ENCODE results near the gene TSR3. TPM values are rescaled to one million over a fixed set of nuclear protein-coding genes. Genes with fewer than 3 reads are reported as not detected.

Gene TSR3
- total and polyA plus RNA-seq, 11 donors, result 46.3 to 108 (median 60.0) TPM

DNA sequence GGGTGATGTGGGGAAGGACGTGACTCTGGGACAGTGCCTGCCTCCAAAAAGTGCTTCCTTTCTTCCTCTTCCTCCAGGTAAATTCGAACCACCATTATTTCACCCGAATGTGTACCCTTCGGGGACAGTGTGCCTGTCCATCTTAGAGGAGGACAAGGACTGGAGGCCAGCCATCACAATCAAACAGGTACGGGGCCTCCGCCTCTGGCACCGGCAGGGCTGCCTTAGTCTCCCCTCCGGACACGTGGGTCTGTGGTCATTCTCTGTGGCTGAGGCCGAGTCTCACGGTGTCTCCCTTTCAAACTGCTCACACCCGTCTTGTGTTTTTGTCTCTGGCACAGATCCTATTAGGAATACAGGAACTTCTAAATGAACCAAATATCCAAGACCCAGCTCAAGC is 31.6 kb downstream of the TSR3 start:
- no peak for TF ChIP-seq POLR2A (IDR thresholded peaks at IDR 0.05)
- TF ChIP-seq, protein P1, sequence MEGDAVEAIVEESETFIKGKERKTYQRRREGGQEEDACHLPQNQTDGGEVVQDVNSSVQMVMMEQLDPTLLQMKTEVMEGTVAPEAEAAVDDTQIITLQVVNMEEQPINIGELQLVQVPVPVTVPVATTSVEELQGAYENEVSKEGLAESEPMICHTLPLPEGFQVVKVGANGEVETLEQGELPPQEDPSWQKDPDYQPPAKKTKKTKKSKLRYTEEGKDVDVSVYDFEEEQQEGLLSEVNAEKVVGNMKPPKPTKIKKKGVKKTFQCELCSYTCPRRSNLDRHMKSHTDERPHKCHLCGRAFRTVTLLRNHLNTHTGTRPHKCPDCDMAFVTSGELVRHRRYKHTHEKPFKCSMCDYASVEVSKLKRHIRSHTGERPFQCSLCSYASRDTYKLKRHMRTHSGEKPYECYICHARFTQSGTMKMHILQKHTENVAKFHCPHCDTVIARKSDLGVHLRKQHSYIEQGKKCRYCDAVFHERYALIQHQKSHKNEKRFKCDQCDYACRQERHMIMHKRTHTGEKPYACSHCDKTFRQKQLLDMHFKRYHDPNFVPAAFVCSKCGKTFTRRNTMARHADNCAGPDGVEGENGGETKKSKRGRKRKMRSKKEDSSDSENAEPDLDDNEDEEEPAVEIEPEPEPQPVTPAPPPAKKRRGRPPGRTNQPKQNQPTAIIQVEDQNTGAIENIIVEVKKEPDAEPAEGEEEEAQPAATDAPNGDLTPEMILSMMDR (IDR thresholded peaks at IDR 0.05), result no peak
- intact Hi-C loops (cut with DNase I), result no loop called here

DNA sequence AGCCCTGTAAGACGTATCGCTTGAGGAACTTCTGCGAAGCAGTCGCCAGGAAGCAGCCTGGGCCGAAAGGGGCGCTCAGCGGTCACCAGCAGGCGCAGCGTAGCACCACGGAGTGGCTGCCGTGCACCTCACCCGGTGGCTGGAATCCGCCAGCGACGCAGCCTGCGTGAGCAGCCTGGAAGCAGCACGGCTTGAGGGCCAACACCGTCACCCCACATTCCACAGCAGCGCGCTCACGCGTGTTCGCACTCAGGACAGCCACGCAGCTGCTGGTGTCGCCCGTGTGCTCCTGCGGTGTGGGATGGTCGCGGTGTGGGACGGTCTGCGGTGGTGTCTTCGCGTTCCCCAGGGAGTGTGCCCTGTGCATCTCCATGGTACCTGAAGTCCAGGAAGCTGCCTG is 32.6 kb downstream of the TSR3 start:
- no peak for DNase-seq
- Histone ChIP-seq H3K4me3 (no peak overlapping the region), H3K27ac (no peak overlapping the region), H3K27me3 (no peaks in the 10 kb centered on the region), H3K9me3 (no peaks in the 10 kb centered on the region), H3K36me3 (peaks cover 8 to 99% (median 96%) of the 10 kb centered on the region in 9 donors), H3K4me1 (peaks cover 0 to 4% (median 0%) of the 10 kb centered on the region in 12 donors)
- ATAC-seq, result no peak
- intact Hi-C loops (cut with DNase I), result no loop called here
- 91 to 94% (median 92%) methylated on average over 33 of the region's 33 CpGs for WGBS, 4 donors
- TF ChIP-seq, protein P1 (IDR thresholded peaks at IDR 0.05), result no peak
- no peak for TF ChIP-seq POLR2A (IDR thresholded peaks at IDR 0.05)

More for the DNA sequence above, 31.6 kb downstream of the TSR3 start:
- no peak for DNase-seq
- Histone ChIP-seq H3K27ac (no peak overlapping the region), H3K27me3 (no peaks in the 10 kb centered on the region), H3K4me3 (no peak overlapping the region), H3K4me1 (no peaks in the 10 kb centered on the region), H3K36me3 (peaks cover 8 to 99% (median 96%) of the 10 kb centered on the region in 9 donors), H3K9me3 (no peaks in the 10 kb centered on the region)
- 79 to 84% (median 84%) methylated on average over 12 of the region's 12 CpGs for WGBS, 4 donors
- ATAC-seq, result no peak

DNA sequence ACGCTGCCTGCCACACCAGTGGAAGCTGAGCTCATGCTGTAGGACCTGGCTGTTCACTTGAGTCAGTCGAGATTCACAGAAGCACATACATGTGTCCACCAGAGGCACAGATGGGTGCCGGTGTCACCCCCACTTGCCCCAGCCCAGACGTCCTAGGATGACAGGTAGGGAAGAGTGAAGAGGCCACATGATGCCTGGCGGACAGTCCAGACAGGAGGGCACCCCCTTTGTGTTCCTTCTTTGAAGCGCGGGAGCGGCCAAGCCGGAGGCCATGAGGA is 33.5 kb downstream of the TSR3 start:
- no peaks in the 10 kb centered on the region for H3K27me3 ChIP-seq
- WGBS, 4 donors, result 75 to 78% (median 77%) methylated on average over 9 of the region's 9 CpGs
- peaks cover 0 to 12% (median 7%) of the 10 kb centered on the region in 12 donors for H3K4me1 ChIP-seq
- no peak for DNase-seq
- ATAC-seq, result no peak
- TF ChIP-seq, protein P1 (IDR thresholded peaks at IDR 0.05), result no peak
- no peak for TF ChIP-seq POLR2A (IDR thresholded peaks at IDR 0.05)
- H3K9me3 ChIP-seq, result no peaks in the 10 kb centered on the region
- H3K27ac ChIP-seq, result no peak overlapping the region
- H3K4me3 ChIP-seq, result no peak overlapping the region
- H3K36me3 ChIP-seq, result peaks cover 8 to 97% (median 91%) of the 10 kb centered on the region in 9 donors
- intact Hi-C loops (cut with DNase I), result no loop called here

DNA sequence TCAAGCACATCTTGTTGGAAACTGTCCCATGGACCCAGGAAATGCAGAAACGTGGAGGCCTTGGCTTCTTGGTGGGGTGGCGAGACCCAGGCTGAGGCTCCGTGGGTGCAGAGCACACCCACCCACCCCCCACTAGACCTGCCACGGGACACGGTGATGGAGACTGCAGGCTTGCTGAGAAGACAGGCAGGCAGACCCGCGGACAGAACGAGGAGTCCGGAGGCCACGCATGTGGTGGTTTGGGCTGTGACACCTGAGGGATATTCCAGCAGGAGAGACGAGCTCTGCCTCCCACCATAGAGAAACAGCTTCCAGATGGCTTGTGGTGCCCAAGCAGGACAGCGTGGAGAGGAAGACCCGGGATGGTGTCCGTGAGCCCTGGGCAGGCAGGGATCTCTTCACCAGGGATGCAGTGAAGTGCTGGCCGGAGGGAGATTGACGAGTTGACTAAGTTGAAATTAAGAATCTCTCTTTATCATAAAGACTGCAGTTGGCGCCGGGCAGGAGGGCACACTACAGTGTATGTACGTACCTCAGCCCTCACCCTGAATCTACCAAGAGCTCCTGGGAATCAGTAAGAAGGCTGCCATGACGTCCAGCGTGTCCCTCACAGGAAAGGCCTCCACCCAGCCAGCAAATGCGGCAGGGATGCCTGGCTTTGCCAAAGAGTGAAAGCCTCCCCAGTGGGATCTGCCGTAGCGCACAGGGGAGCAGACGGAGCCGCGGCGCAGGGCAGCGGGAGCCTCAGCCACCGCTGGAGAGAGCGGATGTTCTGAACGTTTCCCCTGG is 34.0 kb downstream of the TSR3 start:
- intact Hi-C loops (cut with DNase I), result no loop called here
- peaks cover 8 to 97% (median 88%) of the 10 kb centered on the region in 9 donors for H3K36me3 ChIP-seq
- no peaks in the 10 kb centered on the region for H3K9me3 ChIP-seq
- ATAC-seq (no peak), DNase-seq (no peak)
- H3K4me3 ChIP-seq, result no peak overlapping the region
- H3K27ac ChIP-seq, result no peak overlapping the region
- 85 to 89% (median 87%) methylated on average over 26 to 32 of the region's 32 CpGs for WGBS, 4 donors
- TF ChIP-seq, protein P1 (IDR thresholded peaks at IDR 0.05), result no peak
- TF ChIP-seq POLR2A (IDR thresholded peaks at IDR 0.05), result no peak
- peaks cover 0 to 17% (median 12%) of the 10 kb centered on the region in 12 donors for H3K4me1 ChIP-seq
- H3K27me3 ChIP-seq, result no peaks in the 10 kb centered on the region

Measured in heart left ventricle (tissue), 16 donors.